Choroid plexus epithelial cell (primary cell): ENCODE measurements around the gene NWD2.

Source experiments
- DNase-seq: peaks from one replicate; pipeline ENCODE4 v3.0.0-alpha.2; 2010; ENCODE audit warnings: low read depth
- H3K4me3 ChIP-seq: 2 replicates; pipeline ENCODE4 v1.5.1; 2011; ENCODE audit warnings: low read depth, mild to moderate bottlenecking, control low read depth, low read length, moderate library complexity
- CTCF ChIP-seq: conservative IDR thresholded peaks from 2 replicates; pipeline ENCODE4 v1.5.1; 2011; ENCODE audit warnings: low read depth, mild to moderate bottlenecking, control low read depth, inconsistent platforms, low read length, moderate library complexity

Gene NWD2

GRCh38 chr4:37445023-37445422 lies 200.5 kb downstream of the NWD2 start:
- H3K4me3 ChIP-seq: no peak overlapping the region
- TF ChIP-seq CTCF: no peak
- no peak for DNase-seq

DNA sequence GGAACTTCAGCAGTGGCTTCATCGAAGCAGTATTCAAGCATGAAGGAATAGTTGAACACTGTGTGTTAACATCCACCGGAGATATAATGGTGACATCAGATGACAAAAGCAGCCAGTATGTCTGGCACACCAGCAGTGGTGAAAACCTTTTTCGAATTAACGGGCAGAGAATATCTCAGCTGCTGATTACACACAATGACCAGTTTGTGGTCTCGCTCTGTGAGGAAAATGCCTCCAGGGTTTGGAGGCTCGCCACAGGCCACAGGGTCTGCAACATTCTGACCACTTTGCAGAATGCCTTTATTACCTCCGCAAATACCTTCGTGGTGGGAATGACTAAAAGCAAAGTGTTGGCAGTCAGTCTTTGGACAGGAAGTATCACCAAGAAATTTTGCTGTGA lies 201.5 kb downstream of the NWD2 start:
- H3K4me3 ChIP-seq: no peak overlapping the region
- TF ChIP-seq CTCF: no peak
- DNase-seq: no peak

DNA sequence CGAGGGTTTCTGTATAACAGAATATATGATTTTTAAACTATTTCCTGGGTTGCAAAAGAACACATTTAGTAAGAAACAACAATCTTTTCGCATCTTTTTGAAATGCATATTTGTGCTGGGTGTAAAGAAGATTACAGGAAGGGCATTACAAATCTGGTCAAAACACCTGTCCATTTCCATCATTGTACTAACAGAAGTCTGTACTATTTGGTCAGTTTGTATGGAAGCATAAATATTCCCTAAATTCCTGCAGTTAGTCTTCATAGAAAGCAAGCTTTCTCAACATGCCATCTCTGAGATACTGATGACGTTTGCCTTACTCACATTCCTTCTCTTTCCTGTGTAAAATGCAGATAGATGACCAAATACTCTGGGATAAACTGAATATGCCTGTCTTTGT lies 203.3 kb downstream of the NWD2 start:
- H3K4me3 ChIP-seq: no peak overlapping the region
- TF ChIP-seq CTCF: no peak
- no peak for DNase-seq

GRCh38 chr4:37450309-37450708 lies 205.8 kb downstream of the NWD2 start:
- no peak overlapping the region for H3K4me3 ChIP-seq
- TF ChIP-seq CTCF: no peak
- DNase-seq: no peak

DNA sequence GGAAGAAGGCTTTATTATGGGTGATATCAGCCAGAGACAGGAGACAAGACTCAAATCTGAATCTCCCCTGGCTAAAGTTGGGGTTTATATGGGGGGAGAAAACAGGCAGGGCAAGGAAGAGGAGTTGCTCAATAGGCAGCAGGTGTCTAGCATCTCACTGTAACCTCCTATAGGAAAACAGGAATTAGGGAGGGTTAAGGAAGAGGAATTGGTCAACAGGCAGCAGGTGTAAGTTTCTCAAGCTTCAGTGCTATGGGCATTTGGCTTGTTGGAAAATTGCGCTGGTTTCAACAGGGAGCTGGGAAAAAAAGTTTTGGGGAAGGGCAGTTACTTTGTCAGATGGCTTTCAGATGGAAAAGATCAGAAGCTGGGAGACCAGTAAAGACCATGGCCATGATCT lies 206.4 kb downstream of the NWD2 start:
- TF ChIP-seq CTCF: no peak
- DNase-seq: no peak
- H3K4me3 ChIP-seq: no peak overlapping the region

- DNase-seq: no peak
- TF ChIP-seq CTCF: no peak
- no peak overlapping the region for H3K4me3 ChIP-seq
These were observed 207.1 kb downstream of the NWD2 start for GRCh38 chr4:37451656-37452055.

GRCh38 chr4:37452952-37453280 lies 208.4 kb downstream of the NWD2 start:
- peak; percentile 85 for DNase-seq
- H3K4me3 ChIP-seq: no peak overlapping the region
- TF ChIP-seq CTCF: peak; percentile 71
